Stimulated activated naive CD4-positive, alpha-beta T cell (primary cell): ENCODE measurements around the gene ADH7.

Experiments
- DNase-seq, 6 experiments: peaks; one replicate each; lab custom pipeline; 2025; lab: John Stamatoyannopoulos, UW

ADH7 gene

DNA sequence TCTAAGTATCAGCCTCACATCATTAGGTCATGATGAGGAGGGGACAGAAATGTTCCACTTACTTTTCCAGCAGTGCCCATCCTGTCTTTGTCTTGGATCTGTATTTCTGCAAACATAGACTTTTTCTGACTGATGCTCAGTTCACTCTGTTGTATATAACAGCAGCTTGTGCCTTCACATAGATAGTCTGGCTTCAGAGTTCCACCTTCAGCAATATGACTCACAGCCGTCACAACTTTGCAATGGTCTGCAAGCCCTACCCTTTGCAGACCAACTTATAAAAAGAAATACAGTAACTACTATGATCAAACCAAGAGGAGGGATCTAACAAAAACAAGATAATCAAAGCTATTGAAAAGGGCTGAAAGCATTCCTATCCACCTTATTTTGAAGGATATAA lies at the start of gene ADH7:
ADH7 (minus strand) TSS at position 189 of the 400 bp plus-strand sequence; CDS start at position 80, 109 bp downstream.
- DNase-seq, result no peak

DNA sequence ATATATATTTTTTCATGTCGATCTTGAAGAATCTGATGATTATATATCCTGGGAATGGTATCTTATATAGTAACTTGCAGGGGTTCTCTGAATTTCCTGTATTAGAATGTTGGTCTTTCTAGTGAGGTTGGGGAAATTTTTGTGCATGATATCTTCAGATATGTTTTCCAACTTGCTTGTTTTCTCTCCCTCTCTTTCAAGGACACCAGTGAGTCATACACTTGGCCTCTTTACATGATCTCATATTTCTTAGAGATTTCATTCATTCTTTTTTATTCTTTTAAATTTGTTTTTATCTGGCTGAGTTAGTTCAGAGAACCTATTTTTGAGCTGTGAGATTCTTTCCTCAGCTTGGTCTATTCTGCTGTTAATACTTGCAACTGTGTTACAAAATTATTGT lies 48.5 kb upstream of the ADH7 start:
- DNase-seq, result no peak

DNA sequence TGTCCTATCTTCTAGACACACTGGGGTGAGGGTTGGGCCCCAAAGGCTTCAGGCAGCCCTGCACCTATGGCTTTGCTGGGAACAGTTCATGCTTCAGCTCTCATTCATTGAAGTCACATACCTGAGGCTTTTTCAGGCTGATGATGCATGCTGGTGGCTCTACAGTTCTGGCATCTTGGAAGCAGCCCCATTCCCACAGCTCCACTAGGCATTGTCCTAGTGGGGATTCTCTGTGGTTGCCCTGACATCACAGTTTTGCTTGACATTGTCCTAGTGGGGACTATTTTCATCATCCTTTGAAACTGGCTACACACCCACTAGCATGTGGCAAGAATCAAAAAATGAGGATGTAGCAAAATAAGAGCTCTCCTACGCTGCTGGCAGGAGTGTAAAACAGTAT lies 38.0 kb upstream of the ADH7 start:
- no peak for DNase-seq

DNA sequence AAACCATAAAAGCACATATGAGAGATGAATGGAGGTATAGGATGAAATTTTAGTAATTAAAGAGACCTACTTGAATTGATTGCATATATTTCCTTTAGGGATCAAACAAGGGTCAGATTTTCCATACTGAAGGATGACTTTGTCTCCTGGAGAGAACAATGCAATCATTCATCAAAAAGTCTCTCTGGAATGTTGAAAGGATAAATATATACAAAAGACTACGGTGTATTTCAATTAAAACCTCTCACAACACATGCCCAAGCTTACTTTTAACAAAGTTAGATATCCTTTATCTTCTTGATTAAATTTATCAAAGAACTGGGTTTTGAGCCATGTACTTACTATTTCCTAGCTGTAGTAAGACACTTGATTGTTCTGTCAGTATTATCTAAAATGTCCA lies 36.8 kb upstream of the ADH7 start:
- no peak for DNase-seq

DNA sequence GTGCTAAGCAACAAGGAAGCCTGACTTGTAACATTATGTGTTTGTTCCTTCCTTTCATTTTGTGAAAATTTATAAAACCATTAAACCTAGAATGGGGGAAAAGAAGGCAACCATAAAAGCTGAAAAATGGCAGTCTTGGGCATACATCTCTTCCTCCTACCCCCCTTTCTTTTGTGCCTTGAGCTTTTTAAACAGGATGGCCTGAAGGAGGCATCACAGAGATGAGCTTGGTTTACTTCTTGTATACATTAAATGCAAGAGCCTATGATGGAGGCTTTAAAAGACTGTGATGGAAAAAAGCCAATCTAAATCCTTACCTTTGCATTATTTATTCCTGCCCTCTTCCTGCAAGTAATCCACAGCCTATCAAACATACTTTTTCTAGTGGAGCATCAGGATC lies 36.2 kb upstream of the ADH7 start:
- DNase-seq, result no peak

DNA sequence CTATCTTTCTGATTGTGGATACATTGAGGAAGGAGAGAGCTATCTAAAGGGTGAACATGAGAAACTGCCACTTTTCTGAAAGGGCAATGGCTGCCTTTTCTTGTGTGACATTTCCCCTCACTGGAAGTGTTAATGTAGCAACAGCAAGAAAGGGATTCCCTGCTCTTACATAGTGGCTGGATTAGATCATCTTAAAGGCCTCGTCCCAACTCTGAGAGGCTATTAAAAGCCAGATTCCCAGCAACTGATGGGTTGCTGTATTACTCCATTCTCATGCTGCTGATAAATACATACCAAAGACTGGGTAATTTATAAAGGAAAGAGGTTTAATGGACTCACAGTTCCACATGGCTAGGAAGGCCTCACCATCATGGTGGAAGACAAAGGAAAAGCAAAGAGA lies 33.7 kb upstream of the ADH7 start:
- no peak for DNase-seq

DNA sequence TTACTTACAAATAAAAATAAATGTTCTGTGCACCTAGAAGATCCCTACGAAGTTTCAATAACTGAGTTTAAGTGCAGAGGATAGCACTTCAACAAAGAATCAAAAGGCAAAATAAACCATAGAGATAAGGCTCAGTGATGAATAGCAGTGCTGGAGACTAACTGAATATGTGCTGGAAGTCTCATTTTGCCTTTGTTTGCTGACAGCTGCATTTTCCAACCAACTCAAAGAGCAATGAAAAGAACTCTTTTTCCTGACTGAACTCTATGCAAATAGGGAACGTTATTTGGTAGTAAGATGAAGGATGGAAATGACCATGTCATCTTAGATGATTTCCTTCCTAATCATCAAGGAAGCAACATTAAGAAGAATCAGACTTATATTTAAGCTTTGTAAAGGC lies 32.7 kb upstream of the ADH7 start:
- DNase-seq, result no peak

DNA sequence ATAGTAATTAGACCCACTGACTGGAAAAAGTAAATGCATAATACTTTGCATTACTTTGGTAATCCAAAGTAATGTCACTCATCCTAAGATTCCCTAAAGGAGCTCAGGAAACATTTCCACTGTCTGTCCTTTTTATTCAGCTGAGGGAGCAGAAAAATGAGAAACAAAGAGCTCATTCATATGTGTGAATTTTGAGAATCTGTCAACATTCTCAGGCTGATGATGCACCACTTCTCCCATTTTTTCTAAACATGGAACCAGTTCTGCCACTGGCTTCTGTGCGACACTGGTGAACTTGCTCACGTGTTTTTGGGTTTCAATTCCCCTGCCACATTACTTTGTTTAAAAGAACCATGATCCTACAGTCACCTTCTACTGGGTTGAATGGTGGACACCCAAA lies 28.4 kb upstream of the ADH7 start:
- no peak for DNase-seq

DNA sequence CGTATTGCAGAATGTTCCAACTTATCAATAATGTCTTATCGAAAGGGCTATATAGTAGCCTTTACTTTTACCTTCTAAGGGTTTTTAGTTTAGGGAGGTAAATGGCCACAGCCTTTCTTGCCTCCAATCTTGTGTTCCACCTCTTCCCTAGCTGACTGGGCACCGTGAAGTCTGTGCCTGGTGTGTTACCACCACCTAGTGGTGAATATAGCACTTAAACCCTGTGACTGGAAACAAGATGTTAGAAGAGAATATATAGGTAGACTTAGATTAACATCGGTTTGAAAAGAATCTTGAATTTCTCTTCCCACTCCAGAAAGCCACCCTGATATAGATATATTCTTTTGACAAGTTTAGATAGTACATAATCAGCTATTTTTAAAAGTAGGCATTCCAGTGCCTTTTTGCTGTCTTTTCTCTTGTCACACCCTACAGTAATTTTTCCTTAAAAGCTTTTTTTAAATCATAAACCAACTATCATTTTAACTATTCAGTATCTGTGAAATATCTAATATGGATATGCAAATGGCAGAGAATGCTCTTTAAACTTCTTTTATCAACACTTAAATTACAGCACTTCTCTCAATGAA lies 27.8 kb upstream of the ADH7 start:
- DNase-seq, result peak; percentile 1 to 54 (median 17)

DNA sequence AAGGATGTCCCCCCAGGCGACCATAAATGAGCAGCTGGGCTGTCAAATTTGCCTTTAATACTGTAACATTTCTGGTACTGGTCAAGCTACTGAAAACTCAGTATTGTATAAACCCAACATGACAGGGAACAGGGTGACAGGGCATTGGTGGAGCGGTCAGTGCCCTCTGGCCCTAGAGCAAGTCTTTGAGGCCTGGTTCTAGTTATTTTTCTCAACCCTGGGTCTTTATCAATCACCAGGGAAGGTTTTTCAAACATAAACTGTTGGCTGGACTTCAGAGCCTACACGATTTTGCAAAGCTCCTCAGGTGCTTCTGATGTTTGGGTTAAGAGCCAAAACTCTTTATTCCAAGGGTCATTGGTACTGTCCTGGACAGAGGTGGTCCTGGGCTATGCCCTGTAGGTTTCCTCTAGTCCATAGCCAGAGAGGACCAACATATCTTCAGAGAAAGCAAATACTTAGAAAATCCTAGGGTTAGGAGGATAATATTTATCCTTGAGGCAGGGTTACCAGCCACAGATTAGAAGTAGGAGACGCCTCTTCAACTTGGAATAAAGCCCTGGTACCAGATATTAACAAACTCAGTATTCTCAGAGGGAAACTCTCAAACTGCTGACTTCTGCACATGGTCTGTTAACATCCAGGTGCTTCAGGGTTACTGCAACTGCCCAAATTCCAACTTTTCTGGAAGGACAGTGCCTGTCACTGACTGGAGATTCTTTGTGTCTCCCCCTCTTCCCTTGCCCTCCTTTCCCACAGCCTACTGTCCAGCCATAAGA lies 26.7 kb upstream of the ADH7 start:
- DNase-seq, result no peak

DNA sequence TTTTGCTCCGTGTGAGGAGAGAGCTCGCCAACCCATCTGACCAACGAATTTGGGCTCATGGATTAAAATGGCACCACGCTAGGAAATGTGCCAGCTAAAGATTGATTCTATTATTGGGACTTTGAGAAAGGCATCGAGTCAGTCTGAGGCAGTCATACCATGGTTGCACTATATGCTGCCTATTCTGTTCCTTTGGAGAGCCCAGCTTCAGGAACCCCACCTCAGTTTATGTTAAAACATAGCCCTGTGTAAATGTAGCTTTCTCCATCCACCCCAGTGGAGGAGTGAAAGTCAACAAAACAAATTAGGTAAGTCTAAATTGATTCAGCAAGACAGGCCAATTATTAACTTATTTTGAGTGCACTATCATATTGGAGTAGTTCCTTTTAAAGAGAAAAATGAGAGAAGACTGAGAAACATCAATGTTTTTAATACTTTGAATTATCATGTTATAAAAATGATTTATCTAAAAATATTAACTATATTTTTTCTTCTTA lies 24.5 kb upstream of the ADH7 start:
- DNase-seq, result no peak

DNA sequence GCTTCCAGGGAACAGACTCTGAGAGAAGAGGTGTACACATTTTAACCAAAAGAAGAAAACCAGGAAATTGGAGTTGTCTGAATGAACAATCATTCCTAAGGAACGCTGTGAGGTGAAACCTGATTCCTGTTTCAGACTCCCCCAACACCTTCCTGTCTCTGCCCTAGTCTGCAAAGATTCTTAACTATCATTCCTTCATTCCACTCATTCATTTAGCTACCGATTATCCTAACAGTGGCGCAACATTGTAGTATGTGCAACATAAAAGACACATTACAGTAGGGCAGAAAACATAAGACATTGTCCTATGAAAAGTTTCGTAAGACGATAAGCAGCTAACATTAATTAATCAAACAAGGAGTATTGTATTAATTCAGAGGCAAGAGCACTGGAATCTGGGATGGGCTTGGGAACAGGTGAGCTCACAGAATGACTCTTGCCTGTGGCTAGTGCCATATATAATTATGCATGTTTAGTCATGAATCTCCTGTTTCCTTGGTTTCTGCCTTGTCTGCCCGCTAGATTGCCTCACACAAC lies 23.8 kb upstream of the ADH7 start:
- no peak for DNase-seq

DNA sequence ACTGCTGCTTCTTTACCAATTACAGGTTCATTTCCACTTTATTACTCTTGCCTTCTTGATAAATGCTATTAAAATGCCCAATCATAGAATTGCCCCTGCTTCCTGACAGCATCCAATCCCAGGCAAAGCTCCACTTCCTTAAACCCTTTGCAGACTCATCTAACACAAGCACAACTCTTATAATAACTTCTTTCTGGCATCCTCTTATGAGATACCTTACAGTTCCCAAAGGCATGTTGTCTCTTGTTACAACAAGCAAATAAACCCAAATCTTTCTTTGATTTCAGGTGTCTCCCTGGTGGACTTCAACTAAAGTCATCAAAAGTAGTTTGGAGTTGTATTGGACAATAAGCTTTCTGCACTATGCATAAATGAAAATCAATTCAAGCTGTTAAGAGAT lies 22.5 kb upstream of the ADH7 start:
- DNase-seq, result no peak

DNA sequence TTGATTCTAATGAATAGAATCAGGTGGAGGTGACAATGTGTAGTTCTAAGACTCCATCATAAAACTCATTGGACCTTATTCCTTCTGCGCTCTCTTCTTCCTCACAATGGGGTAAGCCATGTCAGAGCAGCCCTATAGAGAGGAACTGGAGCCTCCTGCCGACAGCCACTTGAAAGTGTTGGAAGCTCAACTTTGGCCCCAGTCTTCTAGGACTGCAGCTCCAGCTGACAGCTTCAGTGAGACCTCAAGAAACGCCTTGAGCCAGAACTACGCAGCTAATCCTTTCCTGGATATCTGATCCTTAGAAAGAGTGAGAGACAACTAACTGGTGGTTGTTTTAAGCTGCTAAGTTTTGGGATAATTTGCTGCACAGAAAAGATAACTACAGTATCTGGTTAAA lies 22.1 kb upstream of the ADH7 start:
- DNase-seq, result no peak

DNA sequence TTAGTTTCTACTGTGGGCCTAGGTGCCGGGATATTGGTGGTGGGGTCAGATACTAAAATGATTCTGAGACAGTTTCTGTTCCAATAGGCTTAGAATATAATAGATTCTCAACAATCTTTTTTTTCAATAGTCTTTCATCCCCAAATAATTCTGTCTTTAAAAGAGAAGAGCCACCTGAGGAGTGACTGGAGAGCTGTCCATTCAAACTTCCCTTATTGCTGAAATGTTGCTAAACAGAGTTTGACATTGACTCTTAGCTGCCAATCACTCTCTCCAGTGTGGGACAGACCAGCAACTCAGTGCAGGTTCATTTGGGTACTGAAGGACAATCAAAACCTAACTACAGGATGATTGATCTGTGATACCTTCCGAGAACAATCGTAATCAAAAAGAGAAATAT lies 12.4 kb upstream of the ADH7 start:
- no peak for DNase-seq

DNA sequence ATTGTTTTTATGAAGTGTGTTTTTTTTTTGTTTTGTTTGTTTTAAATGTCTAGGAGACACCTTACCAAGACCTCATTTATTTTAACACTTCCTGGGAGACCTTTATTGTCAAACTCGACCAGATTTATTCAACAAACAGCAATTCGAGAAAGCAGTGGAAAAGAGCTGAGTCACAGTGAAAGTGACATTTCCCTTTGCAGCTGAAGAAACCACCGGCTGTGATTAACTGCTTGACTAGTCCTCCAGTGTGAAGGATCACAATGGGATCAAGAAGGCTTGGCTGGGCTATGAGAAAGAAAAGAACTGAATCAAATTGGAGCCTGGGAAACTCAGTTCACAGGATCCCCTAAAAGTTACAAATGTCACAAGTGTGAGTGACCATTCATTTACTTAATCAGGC lies 11.9 kb upstream of the ADH7 start:
- no peak for DNase-seq

DNA sequence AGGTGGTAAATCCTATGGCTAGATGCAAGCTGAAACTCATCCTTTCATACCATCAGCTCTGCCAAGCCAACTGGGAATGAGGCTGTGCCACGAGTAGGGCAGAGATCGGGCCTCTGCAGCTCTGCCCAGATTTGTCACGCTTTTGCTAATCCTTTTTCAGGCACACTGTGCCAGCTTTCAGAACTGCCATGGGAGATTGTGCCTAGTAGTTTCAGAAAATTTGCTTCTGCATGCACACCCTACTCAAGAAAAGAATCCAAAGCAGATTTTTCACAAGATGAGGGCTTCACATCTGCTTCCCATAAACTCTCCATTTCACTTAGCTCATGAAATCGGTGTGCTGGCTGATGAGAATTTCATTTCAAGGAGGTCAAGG lies 3.3 kb upstream of the ADH7 start:
- DNase-seq, result no peak

DNA sequence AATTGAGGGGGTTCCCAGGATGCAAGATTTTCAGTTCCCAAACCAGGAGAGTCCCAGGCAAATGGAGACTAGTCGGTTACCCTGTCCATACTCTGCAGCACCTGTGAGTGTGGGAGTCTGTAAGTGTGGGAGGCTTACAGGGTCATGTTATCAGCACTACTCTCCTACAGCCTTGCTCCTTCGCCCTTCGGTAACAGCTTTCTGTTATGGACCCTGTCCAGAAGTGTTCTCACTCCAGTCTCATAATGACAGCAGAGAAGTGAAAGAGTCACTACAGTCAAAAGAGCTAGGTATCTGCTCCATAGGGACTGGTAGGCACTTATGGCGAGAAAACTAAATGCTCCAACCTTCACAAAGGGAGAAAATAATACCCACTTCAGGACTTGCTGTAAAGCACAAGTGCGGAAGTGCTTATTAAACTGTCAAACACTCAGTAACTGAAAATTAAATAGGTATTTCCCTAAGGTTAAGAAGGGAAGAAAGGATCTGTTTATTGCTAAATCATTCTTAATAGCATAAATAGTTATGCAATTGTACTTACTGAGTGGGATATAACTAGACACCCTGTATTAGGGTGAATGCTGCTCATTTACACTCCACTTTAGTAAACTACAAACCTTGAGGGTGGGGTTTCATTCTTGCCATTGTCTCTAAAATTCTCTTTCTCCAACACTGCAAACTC lies 2.7 kb upstream of the ADH7 start:
- no peak for DNase-seq

DNA sequence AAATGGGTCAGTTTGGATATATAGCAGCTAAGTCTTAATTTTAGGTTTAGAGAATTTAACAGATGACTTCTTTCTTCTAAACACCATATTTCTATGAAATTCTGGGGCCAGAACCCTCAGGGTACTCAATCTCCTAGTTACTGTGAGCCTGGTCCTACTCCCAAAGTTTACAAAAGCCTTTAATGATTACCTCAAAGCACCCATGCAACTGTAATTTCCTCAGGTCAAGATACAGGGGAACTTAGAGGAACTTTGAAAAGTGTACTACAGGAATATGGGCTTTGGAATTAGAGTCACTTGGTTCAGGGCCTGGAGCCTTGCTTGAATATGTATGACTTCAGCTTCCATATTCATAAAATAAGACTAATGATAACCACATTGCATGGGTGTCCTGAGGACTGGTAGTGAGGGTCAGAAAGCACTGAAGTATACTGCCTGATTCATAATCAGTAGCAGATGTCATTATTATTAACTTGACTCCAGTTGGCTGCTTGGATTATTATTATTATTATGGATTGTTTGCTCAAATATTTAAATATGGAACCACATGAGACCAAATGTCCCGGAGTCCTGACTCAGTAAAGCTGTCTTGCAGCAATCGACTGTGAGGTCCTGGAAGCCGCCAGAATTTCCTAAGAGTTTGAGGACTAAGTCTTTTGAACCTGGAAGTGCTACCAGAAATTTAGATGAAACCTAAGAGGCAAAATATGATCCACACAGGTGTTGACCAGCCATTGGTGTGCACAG lies 2.0 kb upstream of the ADH7 start:
- DNase-seq, result no peak

DNA sequence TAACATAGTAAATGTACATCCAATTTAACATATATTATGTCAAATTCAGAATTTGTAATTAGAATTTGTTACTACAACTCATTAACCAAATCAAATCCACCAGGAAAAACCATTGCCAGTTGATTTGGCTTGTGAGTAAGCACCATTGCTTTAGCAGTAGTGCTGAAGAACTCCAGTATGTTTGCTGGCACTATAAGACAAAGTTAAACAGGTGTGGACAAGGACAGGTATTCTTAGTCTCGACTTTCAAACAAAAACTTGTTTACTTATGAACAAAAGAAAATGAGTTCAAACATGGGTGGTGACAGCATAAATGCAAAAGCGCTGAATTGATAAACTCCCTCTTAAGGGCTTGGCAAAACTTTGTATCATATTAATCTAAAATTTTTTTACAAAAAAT lies 1.3 kb upstream of the ADH7 start:
- DNase-seq, result no peak

DNA sequence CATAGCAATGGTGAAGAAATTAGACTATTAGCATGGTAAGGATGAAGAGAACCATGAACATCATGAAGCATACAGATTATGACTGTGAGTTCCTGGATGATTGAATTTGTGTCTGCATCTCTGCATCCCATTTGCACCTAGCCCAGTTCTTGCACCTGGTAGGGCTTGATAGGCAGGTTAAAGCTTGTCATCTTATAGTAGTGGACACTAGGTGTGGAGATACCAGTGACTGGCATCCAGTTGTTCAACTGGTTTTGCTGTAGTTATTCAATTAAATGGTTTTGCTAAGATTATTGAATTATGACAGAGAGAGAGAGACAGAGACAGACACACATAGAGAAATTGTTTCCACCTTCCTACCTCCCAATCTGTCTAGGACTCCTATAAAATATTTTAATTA lies 5.0 kb downstream of the ADH7 start:
- no peak for DNase-seq

DNA sequence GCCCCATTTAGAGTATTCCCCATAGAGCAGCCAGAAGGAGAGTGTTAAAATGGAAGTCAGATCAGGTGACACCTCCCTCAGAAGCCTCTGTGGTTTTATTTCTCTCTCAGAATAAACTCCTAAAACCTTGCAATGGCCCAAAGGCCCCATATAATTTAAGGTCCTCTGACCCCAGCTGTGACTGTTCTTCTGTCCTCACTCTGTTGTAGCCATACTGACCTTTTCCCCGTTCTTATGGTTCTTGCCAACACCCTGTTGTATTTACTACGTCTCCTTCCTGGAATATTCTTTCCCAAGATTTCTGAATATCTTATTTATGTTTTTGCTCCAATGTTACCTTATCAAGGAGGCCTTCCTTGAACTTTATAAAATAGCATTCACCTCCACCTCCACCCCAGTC lies 18.0 kb downstream of the ADH7 start:
- no peak for DNase-seq
